GM21515 (cell line): Measurements from ENCODE around the gene C3.
"Not testable (repeated sequence)": the region's sequence is repeated elsewhere in the genome, so short reads cannot be mapped to it uniquely, and the experiment has no call there.

Experiments used
- ATAC-seq: cut with Tn5 transposase; IDR thresholded peaks from one replicate; pipeline ENCODE4 v1.9.1; 2021; ENCODE audit not compliant: unreplicated experiment

C3 gene

DNA sequence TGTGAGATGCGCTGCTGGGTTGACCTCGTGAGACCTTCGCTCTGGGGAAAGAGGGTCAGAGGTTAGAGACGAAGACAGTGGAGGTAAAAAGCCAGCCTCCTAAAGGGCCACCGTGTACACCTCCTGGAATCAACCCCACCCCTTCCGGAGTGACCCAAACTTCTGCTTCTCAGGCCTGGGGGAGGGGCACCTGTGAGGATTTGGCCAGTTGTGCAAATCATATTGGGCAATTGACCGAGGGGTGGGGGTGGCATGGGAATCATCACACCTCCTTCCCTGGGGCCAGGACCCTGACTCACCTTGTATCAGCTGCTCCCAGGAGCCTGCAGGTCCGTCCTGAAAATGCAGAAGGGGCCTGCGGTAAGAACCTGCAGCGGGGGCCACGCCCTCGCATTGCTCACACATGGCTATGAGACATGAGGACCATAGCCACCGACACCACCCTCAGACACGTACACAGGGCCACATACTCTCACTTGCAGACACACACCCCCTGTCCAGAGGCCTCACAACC is 53.3 kb downstream of the C3 start:
- no peak for ATAC-seq

DNA sequence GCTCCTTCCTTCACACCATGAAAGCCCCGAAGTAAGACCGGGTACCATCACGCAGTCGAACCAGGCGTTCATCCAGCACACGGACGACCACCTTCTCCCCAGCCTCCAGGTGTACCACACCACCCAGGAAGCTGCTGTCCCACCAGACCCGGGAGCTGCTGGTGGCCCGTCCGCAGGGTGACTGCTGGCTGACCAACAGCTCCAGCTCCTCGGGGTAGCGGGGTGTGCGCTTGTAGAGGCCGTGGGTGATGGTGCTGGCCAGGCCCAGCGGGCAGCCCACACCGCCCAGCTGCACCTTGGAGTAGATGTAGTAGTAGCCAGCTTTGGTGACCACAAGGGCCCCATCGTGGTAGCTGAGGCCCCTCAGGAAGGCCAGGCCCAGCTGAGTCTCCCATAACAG is 55.5 kb downstream of the C3 start:
- ATAC-seq, result no peak

DNA sequence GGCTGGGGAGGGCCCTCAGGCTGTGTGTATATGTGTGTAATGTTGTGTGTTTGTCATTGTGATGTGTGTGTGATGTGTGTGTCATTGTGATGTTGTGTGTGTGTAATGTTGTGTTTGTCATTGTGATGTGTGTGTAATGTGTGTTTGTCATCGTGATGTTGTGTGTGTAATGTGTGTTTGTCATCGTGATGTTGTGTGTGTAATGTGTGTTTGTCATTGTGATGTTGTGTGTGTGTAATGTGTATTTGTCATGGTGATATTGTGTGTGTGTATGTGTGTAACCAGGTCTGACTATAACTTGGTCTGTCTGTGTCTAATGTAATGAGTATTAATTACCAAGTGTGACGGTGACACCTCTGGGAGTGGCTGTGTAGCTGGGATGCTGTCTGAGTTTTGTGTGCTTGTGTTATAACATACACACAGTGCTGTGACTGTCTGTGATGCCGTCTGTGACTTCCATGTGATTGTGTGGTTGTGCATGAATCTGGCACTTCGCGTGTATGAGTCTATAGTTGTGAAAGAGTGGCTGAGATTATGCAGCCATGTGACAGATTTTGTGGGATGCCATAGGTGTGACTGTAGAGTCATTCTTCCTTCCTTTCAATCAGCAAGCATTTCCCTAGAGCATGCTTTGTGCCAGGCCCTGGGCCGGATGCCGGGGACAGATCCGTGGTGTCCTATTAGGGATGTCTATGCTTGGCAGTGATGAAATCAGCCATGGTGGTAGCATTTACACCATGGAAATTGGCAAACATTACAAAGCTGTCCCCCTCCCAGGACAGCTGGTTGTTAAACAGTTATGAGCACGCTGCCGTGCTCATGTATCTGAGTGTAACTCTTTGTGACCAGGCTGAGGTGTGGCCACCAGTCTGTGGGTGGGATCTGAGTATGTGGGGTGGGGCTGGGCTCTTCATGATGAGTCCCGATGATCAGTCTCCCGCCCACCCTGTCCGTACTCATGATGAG is 56.9 kb downstream of the C3 start:
- no peak for ATAC-seq

- no peak for ATAC-seq
These were observed 57.7 kb downstream of the C3 start for GRCh38 chr19:6662702-6663101.

DNA sequence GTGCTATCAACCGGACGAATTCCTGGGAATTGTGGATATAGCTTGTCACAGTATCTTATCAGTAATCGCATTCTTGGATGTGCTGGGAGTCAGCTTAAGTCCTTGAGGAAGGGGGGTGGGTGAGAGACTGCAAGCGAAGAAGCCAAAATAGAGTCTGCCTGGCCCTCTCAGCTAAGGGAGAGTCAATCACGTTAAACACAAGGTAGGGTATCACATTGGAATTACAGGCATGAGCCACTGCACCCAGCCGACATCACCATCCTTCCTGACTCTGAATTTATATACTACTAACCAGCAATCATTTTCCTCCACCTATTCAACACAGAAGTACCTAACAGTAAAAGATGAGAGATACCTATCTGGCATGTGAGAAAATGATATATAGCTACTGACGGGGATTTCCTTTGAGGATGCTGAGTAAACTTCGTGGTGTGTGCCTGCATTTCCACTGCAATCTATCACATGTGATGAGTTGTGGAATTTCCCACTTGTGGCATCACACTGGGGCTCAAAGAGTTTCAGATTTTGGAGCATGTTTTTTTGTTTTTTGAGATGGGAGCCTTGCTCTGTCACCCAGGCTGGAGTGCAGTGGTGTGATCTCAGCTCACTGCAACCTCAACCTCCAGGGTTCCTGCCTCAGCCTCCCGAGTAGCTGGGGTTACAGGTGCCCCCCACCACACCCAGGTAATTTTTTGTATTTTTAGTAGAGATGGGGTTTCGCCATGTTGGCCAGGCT is 58.8 kb downstream of the C3 start:
- ATAC-seq, result not testable (repeated sequence)

DNA sequence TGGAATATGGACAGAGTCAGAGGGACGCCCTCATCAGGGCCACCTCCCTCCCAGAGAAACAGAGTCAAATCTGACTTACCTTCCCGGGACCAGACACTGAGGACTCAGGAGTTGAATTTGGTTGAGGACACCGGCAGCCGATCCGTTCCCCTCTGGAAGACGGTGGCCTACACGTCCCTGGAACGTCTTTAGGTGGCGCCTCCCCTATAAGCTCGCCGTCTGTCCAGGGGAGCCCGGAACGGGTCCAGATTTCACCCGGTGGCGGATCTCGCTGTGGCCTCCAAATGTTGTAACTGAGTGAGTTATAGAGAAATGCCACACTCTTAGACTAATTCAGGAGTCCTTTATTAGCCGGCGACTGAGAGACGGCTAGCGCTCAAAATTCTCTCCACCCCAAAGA is 59.5 kb downstream of the C3 start:
- ATAC-seq, result no peak

DNA sequence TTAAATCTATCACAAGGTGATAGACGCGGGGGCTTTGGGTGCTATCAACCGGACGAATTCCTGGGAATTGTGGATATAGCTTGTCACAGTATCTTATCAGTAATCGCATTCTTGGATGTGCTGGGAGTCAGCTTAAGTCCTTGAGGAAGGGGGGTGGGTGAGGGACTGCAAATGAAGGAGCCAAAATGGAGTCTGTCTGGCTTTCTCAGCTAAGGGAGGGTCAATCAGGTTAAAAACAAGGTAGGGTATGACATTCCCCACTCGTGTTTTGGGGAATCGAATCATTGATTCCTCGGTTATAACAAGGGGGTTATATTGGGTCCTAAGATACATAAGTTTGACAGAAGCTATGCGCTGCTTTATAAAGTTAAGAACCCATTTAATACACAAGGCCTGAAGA is 64.1 kb downstream of the C3 start:
- ATAC-seq, result not testable (repeated sequence)

GRCh38 chr19:6654347-6655310 is 65.8 kb downstream of the C3 start:
- no peak for ATAC-seq

DNA sequence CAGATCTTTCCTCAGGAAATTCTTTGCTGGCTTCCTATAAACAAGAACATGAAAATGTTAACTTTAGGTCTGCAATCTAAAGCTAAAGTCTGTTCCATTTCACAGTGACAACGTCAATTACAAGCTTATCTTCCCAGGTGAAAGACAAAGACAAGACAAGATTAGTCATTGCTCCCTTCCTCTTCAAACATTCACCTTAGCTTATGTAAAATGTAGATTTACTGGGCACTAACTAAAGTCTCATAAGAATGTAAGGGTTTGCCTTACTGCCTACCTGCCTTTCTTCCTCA is 67.7 kb downstream of the C3 start:
- no peak for ATAC-seq

DNA sequence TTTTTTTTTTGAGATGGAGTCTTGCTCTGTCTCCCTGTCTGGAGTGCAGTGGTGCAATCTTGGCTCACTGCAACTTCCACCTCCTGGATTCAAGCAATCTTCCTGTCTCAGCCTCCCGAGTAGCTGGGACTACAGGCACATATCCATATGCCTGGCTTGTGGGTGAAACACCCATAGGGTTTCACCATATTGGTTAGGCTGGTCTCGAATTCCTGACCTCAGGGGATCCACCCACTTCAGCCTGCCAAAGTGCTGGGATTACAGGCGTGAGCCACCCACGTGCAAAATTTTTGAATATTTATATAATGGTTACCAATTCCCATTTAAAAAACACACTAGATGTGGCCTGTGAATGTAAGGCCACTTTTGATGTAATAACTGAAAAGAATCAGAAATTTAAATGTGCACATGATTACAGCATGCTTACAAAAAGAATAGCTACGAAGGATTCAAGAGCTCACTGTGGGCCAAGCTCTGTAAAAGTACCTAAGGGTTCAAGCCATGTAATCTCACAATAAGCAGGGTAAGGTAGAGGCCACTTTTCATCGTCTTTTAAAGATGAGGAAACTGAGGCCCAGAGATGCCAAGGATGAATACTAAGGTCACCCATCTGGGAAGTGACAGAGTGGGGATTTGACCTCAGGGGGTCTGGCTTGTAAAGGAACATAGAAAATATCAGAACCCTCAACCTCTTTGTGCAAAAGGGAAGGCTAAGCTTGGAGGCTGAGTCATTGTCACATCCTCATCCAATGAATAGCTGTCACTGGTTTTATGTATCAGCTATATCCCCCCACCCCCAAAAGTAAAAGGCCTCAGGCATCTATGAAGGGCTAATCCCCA is 68.3 kb downstream of the C3 start:
- ATAC-seq, result no peak

GRCh38 chr19:6649185-6649584 is 71.3 kb downstream of the C3 start:
- no peak for ATAC-seq

GRCh38 chr19:6648141-6648715 is 72.2 kb downstream of the C3 start:
- no peak for ATAC-seq

DNA sequence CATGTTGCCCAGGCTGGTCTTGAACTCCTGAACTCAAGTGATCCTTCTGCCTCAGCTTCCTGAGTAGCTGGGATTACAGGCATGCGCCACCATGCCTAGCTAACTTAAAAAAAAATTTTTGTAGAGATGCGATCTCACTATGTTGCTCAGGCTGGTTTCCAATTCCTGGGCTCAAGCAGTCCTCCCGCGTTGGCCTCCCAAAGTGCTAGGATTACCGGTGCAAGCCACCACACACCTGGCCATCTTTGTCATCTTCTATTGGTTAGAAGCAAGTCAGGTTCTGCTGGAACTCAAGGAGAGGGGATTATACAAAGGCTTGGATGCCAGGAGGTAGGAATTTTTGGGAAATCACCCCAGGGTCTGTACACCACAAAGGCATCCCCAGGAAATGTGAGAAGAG is 75.7 kb downstream of the C3 start:
- no peak for ATAC-seq

DNA sequence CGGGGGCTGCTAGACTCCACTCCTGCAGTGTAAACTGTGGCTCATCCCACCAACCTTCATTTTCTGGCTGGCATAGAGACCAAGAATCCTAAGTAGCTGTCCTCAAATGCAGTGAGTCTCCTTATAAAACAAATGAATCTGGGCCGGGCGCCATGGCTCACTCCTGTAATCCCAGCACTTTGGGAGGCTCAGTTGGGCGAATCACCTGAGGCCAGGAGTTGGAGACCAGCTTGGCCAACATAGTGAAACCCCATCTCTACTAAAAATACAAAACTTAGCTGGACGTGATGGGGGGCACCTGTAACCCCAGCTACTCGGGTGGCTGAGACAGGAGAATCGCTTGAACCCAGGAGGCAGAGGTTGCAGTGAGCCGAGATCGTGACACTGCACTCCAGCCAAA is 80.1 kb downstream of the C3 start:
- not testable (repeated sequence) for ATAC-seq

DNA sequence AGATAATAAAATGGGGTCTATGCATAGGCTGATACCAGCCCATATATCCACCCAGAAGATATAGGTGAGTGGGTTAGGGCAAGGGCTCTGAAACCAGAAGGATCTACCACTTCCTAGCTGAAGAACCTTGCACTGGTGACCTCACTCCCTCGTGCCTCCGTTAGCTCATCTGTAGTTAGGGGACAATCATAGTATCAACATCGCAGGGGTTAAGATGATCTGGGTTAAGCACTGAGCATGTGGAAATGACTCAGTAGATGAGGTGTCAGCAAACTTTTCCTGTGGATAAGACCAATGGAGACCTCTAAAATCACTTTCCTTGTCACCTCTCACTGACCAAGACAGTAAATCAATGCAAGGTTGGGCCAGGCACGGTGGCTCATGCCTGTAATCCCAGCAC is 81.0 kb downstream of the C3 start:
- no peak for ATAC-seq

DNA sequence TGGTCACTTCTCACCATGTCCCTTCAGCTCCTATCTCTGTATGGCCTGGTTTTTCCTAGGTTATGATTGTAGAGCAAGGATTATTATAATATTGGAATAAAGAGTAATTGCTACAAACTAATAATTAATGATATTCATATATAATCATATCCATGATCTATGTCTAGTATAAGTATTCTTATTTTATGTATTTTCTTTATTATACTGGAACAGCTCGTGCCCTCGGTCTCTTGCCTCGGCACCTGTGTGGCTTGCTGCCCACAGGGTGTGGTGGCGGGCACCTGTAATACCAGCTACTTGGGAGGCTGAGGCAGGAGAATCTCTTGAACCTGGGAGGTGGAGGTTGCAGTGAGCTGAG is 87.0 kb downstream of the C3 start:
- ATAC-seq, result not testable (repeated sequence)

DNA sequence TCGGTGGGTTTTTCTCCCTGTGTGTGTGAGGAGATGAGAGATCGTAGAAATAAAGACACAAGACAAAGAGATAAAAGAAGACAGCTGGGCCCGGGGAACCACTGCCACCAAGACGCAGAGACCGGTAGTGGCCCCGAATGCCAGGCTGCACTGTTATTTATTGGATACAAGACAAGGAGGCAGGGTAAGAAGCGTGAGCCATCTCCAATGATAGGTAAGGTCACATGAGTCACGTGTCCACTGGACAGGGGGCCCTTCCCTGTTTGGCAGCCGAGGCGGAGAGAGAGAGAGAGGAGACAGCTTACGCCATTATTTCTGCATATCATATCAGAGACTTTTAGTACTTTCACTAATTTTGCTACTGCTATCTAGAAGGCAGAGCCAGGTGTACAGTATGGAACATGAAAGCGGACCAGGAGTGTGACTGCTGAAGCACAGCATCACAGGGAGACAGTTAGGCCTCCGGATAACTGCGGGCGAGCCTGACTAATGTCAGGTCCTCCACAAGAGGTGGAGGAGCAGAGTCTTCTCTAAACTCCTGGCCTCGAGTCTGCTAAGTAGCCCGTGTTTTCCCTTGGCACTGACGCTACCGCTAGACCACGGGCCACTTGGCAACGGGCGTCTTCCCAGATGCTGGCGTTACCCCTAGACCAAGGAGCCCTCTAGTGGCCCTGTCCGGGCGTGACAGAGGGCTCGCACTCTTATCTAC is 87.5 kb downstream of the C3 start:
- not testable (repeated sequence) for ATAC-seq

GRCh38 chr19:6632002-6632621 is 88.3 kb downstream of the C3 start:
- no peak for ATAC-seq
